DOHH2 (cell line): ENCODE data around the gene FAM81B.

ENCODE experiments used
- EZH2phosphoT487 ChIP-seq: fragments of 200-600 bp; sonication (generic); IDR thresholded peaks from 2 replicates; pipeline ENCODE4 v1.6.1; 2017; ENCODE audit warnings: borderline replicate concordance, mild to moderate bottlenecking, antibody characterized with exemption, low read length, moderate library complexity, mixed read lengths
- TF ChIP-seq, protein P1 (sequence below): fragments of 200-600 bp; sonication (generic); IDR thresholded peaks from one replicate; pipeline ENCODE4 v1.5.1; 2014; ENCODE audit warnings: antibody characterized with exemption, mild to moderate bottlenecking, low read depth, low read length; ENCODE audit not compliant: poor library complexity, severe bottlenecking

DNA sequence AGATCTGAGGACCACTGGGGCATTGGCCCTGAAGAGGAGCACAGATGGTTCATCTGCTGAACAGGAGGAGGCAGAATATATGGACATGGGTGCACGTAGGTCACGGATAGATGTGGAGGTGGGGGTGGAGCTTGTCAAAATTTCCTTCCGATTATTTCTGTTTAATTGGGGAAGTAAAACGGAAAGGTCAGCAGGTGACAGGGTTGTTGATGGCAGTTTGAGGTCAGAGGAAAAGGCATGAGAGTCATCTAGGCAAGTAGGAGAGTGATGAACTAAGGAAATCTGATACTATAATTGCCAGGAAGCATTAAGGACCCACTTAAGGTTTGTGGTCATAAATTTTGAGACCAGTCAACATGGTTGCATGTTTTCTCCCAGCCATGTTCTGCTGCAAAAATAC lies 8.4 kb upstream of the FAM81B start:
- TF ChIP-seq, protein P1, sequence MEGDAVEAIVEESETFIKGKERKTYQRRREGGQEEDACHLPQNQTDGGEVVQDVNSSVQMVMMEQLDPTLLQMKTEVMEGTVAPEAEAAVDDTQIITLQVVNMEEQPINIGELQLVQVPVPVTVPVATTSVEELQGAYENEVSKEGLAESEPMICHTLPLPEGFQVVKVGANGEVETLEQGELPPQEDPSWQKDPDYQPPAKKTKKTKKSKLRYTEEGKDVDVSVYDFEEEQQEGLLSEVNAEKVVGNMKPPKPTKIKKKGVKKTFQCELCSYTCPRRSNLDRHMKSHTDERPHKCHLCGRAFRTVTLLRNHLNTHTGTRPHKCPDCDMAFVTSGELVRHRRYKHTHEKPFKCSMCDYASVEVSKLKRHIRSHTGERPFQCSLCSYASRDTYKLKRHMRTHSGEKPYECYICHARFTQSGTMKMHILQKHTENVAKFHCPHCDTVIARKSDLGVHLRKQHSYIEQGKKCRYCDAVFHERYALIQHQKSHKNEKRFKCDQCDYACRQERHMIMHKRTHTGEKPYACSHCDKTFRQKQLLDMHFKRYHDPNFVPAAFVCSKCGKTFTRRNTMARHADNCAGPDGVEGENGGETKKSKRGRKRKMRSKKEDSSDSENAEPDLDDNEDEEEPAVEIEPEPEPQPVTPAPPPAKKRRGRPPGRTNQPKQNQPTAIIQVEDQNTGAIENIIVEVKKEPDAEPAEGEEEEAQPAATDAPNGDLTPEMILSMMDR = no peak
- no peak for TF ChIP-seq EZH2phosphoT487
